K562 (cell line): Measurements from ENCODE around the gene IFT172. TPM values are rescaled to one million over a fixed set of nuclear protein-coding genes. Genes with fewer than 3 reads are reported as not detected.

Experiments
- ARNT ChIP-seq, 2 experiments: fragments of 450-650 bp; IDR thresholded peaks; 2 replicates each; pipeline ENCODE4 v1.6.1; 2016; ENCODE audit warnings: mild to moderate bottlenecking in 1 of 2
- BRD9 ChIP-seq: fragments of 450-650 bp; IDR thresholded peaks from 2 replicates; pipeline ENCODE4 v1.6.1; 2018; ENCODE audit warnings: low read depth; ENCODE audit not compliant: partially characterized antibody
- CEBPG ChIP-seq, 3 experiments: fragments of 200-800 bp in 1 of 3; sonication (Bioruptor generic) in 1 of 3; sonication (generic) in 1 of 3; formaldehyde crosslinking in 1 of 3; IDR thresholded peaks in 2 of 3; conservative IDR thresholded peaks in 1 of 3; 2 replicates each; pipeline versions ENCODE4 v1.6.1 to v1.8.0; 2016 to 2022; ENCODE audit warnings: missing compliant biosample characterization in 2 of 3, missing genetic modification characterization in 2 of 3, mild to moderate bottlenecking in 1 of 3, missing genetic modification reagents in 1 of 3
- DPF2 ChIP-seq: fragments of 450-650 bp; IDR thresholded peaks from 2 replicates; pipeline ENCODE4 v1.6.1; 2016
- FOSL1 ChIP-seq: fragments of 200-800 bp; sonication (Bioruptor generic); conservative IDR thresholded peaks from 2 replicates; pipeline ENCODE4 v1.6.1; 2016; ENCODE audit warnings: missing genetic modification characterization, missing compliant biosample characterization
- FOXJ2 ChIP-seq: fragments of 200-800 bp; sonication (Bioruptor generic); IDR thresholded peaks from 2 replicates; pipeline ENCODE4 v1.6.1; 2016; ENCODE audit warnings: missing genetic modification characterization, missing compliant biosample characterization
- FOXM1 ChIP-seq, 2 experiments: fragments of 450-650 bp in 1 of 2; sonication (generic) in 1 of 2; formaldehyde crosslinking in 1 of 2; IDR thresholded peaks; 2 replicates each; pipeline versions ENCODE4 v1.6.1 to v1.9.0; 2017 to 2022; ENCODE audit warnings: low read depth in 2 of 2, mild to moderate bottlenecking in 2 of 2, missing genetic modification reagents in 1 of 2, moderate library complexity in 1 of 2
- GATAD2B ChIP-seq: fragments of 450-650 bp; IDR thresholded peaks from 2 replicates; pipeline ENCODE4 v1.6.1; 2017; ENCODE audit warnings: mild to moderate bottlenecking, borderline replicate concordance
- GTF2E2 ChIP-seq: fragments of 200-800 bp; sonication (Bioruptor generic); IDR thresholded peaks from 2 replicates; pipeline ENCODE4 v1.6.1; 2016; ENCODE audit warnings: missing genetic modification characterization, missing compliant biosample characterization
- HDAC1 ChIP-seq, 2 experiments: fragments of 450-650 bp; IDR thresholded peaks; 2 replicates each; pipeline ENCODE4 v1.6.1; 2016 to 2017; ENCODE audit warnings: inconsistent platforms in 1 of 2, mild to moderate bottlenecking in 1 of 2, moderate library complexity in 1 of 2
- NFATC3 ChIP-seq: fragments of 450-650 bp; IDR thresholded peaks from 2 replicates; pipeline ENCODE4 v1.6.1; 2017; ENCODE audit warnings: mild to moderate bottlenecking
- POLR2G ChIP-seq: fragments of 200-400 bp; formaldehyde crosslinking; IDR thresholded peaks from 2 replicates; pipeline ENCODE4 v1.6.1; 2017; ENCODE audit warnings: low read depth, mild to moderate bottlenecking, antibody characterized with exemption, low read length, moderate library complexity
- POLR3A ChIP-seq: IDR thresholded peaks from 2 replicates; pipeline ENCODE4 v1.6.1; 2011; ENCODE audit warnings: borderline replicate concordance, mild to moderate bottlenecking, moderate library complexity; ENCODE audit not compliant: insufficient read length, insufficient read depth; ENCODE audit errors: extremely low read depth
- RBM39 ChIP-seq: fragments of 200-400 bp; formaldehyde crosslinking; optimal IDR thresholded peaks from 2 replicates; pipeline ENCODE3; 2018; ENCODE audit warnings: low read depth, low read length
- RERE ChIP-seq: sonication (generic); formaldehyde crosslinking; IDR thresholded peaks from 2 replicates; pipeline ENCODE4 v1.8.0; 2023; ENCODE audit warnings: missing genetic modification reagents, mild to moderate bottlenecking, borderline replicate concordance
- SMARCB1 ChIP-seq: IDR thresholded peaks from 2 replicates; pipeline ENCODE4 v1.6.1; 2011; ENCODE audit warnings: improper control_type of control experiment, low read depth; ENCODE audit not compliant: insufficient read length
- TBP ChIP-seq: optimal IDR thresholded peaks from 2 replicates; pipeline ENCODE3; 2011; ENCODE audit warnings: low read depth, low read length, improper control_type of control experiment
- ZNF143 ChIP-seq: sonication (generic); formaldehyde crosslinking; IDR thresholded peaks from 2 replicates; pipeline ENCODE4 v1.9.0; 2022; ENCODE audit warnings: mild to moderate bottlenecking, missing genetic modification reagents
- ZNF347 ChIP-seq: fragments of 450-650 bp; formaldehyde crosslinking; IDR thresholded peaks from 2 replicates; pipeline ENCODE4 v1.4.0; 2020; ENCODE audit warnings: low read depth, mild to moderate bottlenecking, moderate library complexity
- polyA plus RNA-seq, 8 experiments: library from polyadenylated mRNA; depleted of rRNA in 4 of 8; stranded (reverse) in 5 of 8; unstranded in 3 of 8; fragments of >200 nt; fragmentation: Nextera tagmentation in 2 of 8; fragmentation: Illumina TruSeq in 1 of 8; extraction: Ambion mirVana in 2 of 8; extraction: Trizol in 1 of 8; gene quantifications; 2 replicates each; pipeline versions ENCODE4 v1.2.1 to v1.2.3, GENCODE V29; 2011 to 2014; ENCODE audit warnings: inconsistent platforms in 1 of 8, missing spikeins in 1 of 8
- total RNA-seq, 7 experiments: library from RNA; depleted of rRNA in 6 of 7; stranded (reverse); fragments of >200 nt in 6 of 7; fragmentation: Illumina TruSeq in 2 of 7; extraction: Trizol in 2 of 7; gene quantifications; 2 replicates each; pipeline versions ENCODE4 v1.2.1 to v1.2.3, GENCODE V29; 2011 to 2021; ENCODE audit warnings: low replicate concordance in 1 of 7

The IFT172 gene
- total and polyA plus RNA-seq, 9 of the 15 experiments (the other 6 are each of a cell fraction or from before 2014, with no cell fraction given), result 5.6 to 19.1 (median 13.5) TPM

DNA sequence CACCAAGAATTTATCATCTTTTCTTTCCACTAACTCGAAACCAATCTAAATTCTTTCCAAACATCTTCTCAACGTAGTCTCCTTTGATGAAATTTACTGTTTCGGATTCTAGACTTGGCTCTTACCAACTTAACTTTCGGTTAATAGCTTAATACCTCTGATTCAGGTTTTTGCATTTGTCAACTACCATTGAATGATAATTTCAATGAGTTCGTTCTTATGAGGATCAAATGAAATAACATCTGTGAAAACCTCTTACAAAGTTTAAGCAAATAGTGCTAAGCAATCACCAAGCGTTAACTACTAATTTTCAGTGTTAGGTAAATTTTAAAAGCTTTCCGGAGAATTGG lies 61.7 kb downstream of the IFT172 start (continued):
- TF ChIP-seq SMARCB1 (no peak), CEBPG (CRISPR knock-in tag; IDR thresholded peaks at IDR 0.05) (no peak), CEBPG (tag; conservative IDR thresholded peaks at IDR 0.05 in 1 of 2, IDR thresholded peaks at IDR 0.05 in 1 of 2) (0 out of 4 replicates have a peak, but pooled peaks of 1 of the 2 experiments have one; percentile 7), HDAC1 (IDR thresholded peaks at IDR 0.05) (peak in 1 of 2 experiments; percentile 73; a peak in 2 of 4 replicates), GATAD2B (0 out of 2 replicates have a peak, but pooled peaks have one; percentile 17), FOXM1 (IDR thresholded peaks at IDR 0.05; ENCODE audit: low read depth) (no peak), FOXM1 (CRISPR knock-in tag; IDR thresholded peaks at IDR 0.05; ENCODE audit: low read depth) (no peak), POLR2G (no peak), FOXJ2 (tag) (0 out of 2 replicates have a peak, but pooled peaks have one; percentile 1), GTF2E2 (no peak), ARNT (IDR thresholded peaks at IDR 0.05) (peak in 1 of 2 experiments; percentile 60; a peak in 1 of 4 replicates), FOSL1 (0 out of 2 replicates have a peak, but pooled peaks have one; percentile 24), NFATC3 (0 out of 2 replicates have a peak, but pooled peaks have one; percentile 62), DPF2 (0 out of 2 replicates have a peak, but pooled peaks have one; percentile 25), RERE (CRISPR knock-in tag) (no peak), TBP (no peak), POLR3A (no peak), RBM39 (no peak), ZNF143 (CRISPR knock-in tag) (no peak), BRD9 (peak; percentile 48), ZNF347 (no peak)
